Measurements from ENCODE around the gene NT5C.

NT5C gene

GRCh38 chr17:75090871-75091854 lies 40.4 kb downstream of the NT5C start:
- DNase-seq = no peak

GRCh38 chr17:75088465-75089417 lies 42.8 kb downstream of the NT5C start:
- no peak for DNase-seq

DNA sequence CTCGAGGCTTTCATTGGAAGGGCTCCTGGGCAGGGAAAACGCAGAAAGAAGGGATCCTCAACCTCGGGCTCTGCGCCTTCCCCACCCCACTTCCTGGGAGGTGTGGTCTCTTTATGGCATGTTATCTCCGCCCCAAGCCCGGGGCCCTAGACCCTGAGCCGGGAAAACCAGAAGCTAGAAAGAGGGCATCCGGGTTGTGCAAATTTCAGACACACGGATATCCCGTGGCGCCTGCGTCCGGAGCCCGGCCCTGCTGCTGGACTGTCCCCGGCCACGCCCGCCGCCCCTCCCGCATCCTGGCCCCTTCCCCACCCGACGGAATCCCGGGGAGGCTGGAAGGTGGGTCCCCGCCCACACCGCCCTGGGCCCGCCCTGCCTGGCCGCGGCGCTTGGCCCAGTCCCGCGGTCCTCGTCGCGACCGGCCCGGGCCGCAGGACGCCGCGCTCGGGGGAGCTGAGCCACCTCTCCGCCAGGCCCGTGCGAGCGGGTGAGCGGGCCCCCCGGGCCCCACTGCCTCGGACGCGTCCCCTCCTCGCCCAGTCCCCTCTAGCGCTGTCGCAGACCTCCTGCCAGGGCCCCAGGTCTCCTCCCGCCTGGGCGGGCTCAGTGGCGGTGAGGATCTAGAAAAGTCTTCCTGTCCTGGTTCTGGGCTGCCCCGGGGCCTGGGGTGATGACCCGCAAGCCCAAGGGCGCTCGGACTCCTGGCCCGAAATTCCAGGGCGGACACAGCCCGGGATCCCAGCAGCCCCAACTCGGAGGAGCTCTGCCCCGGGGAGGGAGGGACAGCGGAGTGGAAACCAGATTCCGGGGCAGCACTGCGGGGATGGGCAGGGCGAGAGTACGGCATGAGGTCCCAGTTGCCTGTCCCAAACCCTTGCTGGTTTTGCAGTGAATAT lies 43.7 kb downstream of the NT5C start, which contains the start of gene SLC16A5:
SLC16A5 (plus strand) TSS at position 397 of the 896 bp plus-strand sequence. CDS start 5,683 bp downstream, outside the sequence.
- DNase-seq = no peak

- DNase-seq = no peak
Observed at GRCh38 chr17:75087182-75087557, 44.4 kb downstream of the NT5C start.

- no peak for DNase-seq
Observed at GRCh38 chr17:75086496-75087181, 44.9 kb downstream of the NT5C start.

GRCh38 chr17:75084039-75084660 lies 47.4 kb downstream of the NT5C start:
- DNase-seq = no peak

DNA sequence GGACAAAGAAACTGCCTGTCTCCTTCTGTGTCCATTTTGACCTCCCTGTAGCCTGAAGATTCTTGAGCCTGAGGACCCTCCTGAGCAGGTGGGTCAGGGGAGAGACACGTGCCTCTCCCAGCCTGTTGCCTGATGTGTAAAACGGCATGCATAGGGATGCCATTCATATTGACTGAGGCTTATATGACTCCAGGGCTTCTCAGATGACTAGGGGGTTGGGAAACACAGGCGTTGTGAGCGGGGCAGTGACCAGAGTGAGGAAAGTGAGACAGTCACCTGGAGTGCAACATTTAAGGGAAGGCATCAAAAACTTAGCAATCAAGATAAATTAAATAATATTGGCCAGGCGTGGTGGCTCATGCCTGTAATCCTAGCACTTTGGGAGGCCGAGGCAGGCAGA lies 48.9 kb downstream of the NT5C start:
- DNase-seq = no peak

GRCh38 chr17:75081611-75082540 lies 49.7 kb downstream of the NT5C start:
- no peak for DNase-seq
